HCT116 (cell line): ENCODE measurements around the gene KLK7. TPM values are rescaled to one million over a fixed set of nuclear protein-coding genes. Genes with fewer than 3 reads are reported as not detected.
A peak's percentile ranks its signal among the peaks of the same experiment; 100 is the strongest.

Source experiments
- ATAC-seq: fragments of 200-7000 bp; cut with Tn5 transposase; 2 replicates; pipeline ENCODE4 v1.9.1; 2020; ENCODE audit warnings: mild to moderate bottlenecking, moderate library complexity
- BruUV-seq: library from RNA; stranded (reverse); fragments of 400-500 nt; replicated peaks from 2 replicates; lab custom pipeline; 2021; lab: Mats Ljungman, UMichigan
- CTCF ChIA-PET: fragments of 300-600 bp; sonication (Branson Sonifier 250); formaldehyde crosslinking; loops from one replicate; lab custom pipeline; 2021; ENCODE audit warnings: antibody characterized with exemption; lab: Charles Lee
- POLR2A ChIA-PET: fragments of 300-600, 350-600 bp; sonication (Branson Sonifier 250); formaldehyde crosslinking; loops from one replicate; lab custom pipeline; 2021; ENCODE audit warnings: antibody characterized with exemption; lab: Charles Lee
- RAD21 ChIA-PET, 2 experiments: fragments of 300-600 bp; sonication (Branson Sonifier 250); formaldehyde crosslinking; loops; one replicate each; lab custom pipeline; 2023; ENCODE audit warnings: low total read pairs in 2 of 2; ENCODE audit not compliant: uncharacterized antibody in 2 of 2, unreplicated experiment in 2 of 2, low non-redundant PET in 1 of 2; lab: Charles Lee
- DNase-seq: peaks from one replicate; pipeline ENCODE4 v3.0.0-alpha.2; 2010; ENCODE audit warnings: low read depth, low spot score
- H2AFZ ChIP-seq: fragments of 200-600 bp; shearing (Covaris generic), sonication (generic); 2 replicates; pipeline ENCODE4 v1.6.1; 2017; ENCODE audit warnings: low read depth, mixed run types, mixed read lengths, antibody characterized with exemption, low read length; ENCODE audit not compliant: poor library complexity, severe bottlenecking
- H3K27ac ChIP-seq: 2 replicates; pipeline ENCODE4 v1.5.1; 2012; ENCODE audit warnings: low read depth, low read length
- H3K27me3 ChIP-seq: fragments of 200-600 bp; sonication (generic); 2 replicates; pipeline ENCODE4 v1.6.1; 2016; ENCODE audit warnings: mixed run types, low read length, mixed read lengths; ENCODE audit not compliant: insufficient read depth
- H3K36me3 ChIP-seq, 2 experiments: fragments of 200-500 bp in 1 of 2; fragments of 200-600 bp in 1 of 2; sonication (Bioruptor generic) in 1 of 2; sonication (generic) in 1 of 2; 2 replicates each; pipeline versions ENCODE4 v1.5.1 to v1.6.1; 2014 to 2016; ENCODE audit warnings: low read length in 2 of 2, inconsistent platforms in 1 of 2, mixed read lengths in 1 of 2, mixed run types in 1 of 2; ENCODE audit not compliant: insufficient read depth in 2 of 2, control insufficient read depth in 1 of 2
- H3K4me1 ChIP-seq, 2 experiments: fragments of 200-600 bp in 1 of 2; sonication (generic) in 1 of 2; 2 replicates each; pipeline versions ENCODE4 v1.5.1 to v1.6.1; 2012 to 2017; ENCODE audit warnings: low read length in 2 of 2, inconsistent platforms in 1 of 2, mild to moderate bottlenecking in 1 of 2, mixed read lengths in 1 of 2, mixed run types in 1 of 2, moderate library complexity in 1 of 2; ENCODE audit not compliant: insufficient read depth in 2 of 2, control insufficient read depth in 1 of 2
- H3K4me2 ChIP-seq: fragments of 200-600 bp; sonication (generic); 2 replicates; pipeline ENCODE4 v1.6.1; 2017; ENCODE audit warnings: mixed run types, low read length, mixed read lengths
- H3K4me3 ChIP-seq, 2 experiments: fragments of 200-600 bp in 1 of 2; sonication (generic) in 1 of 2; replicated peaks in 1 of 2; 2 replicates each; pipeline ENCODE4 v1.5.1; 2011 to 2016; ENCODE audit warnings: low read length in 2 of 2, control low read depth in 1 of 2, low read depth in 1 of 2, mild to moderate bottlenecking in 1 of 2, mixed read lengths in 1 of 2, mixed run types in 1 of 2
- H3K79me2 ChIP-seq: fragments of 200-600 bp; sonication (generic); 2 replicates; pipeline ENCODE4 v1.6.1; 2017; ENCODE audit warnings: mild to moderate bottlenecking, mixed run types, low read length, moderate library complexity, mixed read lengths; ENCODE audit not compliant: insufficient read depth
- H3K9ac ChIP-seq: fragments of 200-600 bp; sonication (generic); 2 replicates; pipeline ENCODE4 v1.6.1; 2016; ENCODE audit warnings: low read length, mixed read lengths
- H3K9me2 ChIP-seq: fragments of 200-600 bp; sonication (generic), shearing (Covaris generic); 2 replicates; pipeline ENCODE4 v1.6.1; 2017; ENCODE audit warnings: mixed run types, mild to moderate bottlenecking, moderate library complexity; ENCODE audit not compliant: insufficient read depth
- H3K9me3 ChIP-seq, 2 experiments: fragments of 200-500 bp in 1 of 2; fragments of 200-600 bp in 1 of 2; sonication (Bioruptor generic) in 1 of 2; sonication (generic) in 1 of 2; 2 replicates each; pipeline ENCODE4 v1.6.1; 2014 to 2017; ENCODE audit warnings: low read length in 2 of 2, mixed read lengths in 2 of 2, inconsistent platforms in 1 of 2, low read depth in 1 of 2, mild to moderate bottlenecking in 1 of 2, mixed run types in 1 of 2, moderate library complexity in 1 of 2; ENCODE audit not compliant: control insufficient read depth in 1 of 2, insufficient read depth in 1 of 2
- H4K20me1 ChIP-seq: fragments of 200-600 bp; sonication (generic), shearing (Covaris generic); 2 replicates; pipeline ENCODE4 v1.6.1; 2017; ENCODE audit warnings: mixed run types, mild to moderate bottlenecking, moderate library complexity; ENCODE audit not compliant: insufficient read depth
- CTCF ChIP-seq, 3 experiments: fragments of 200-600 bp in 1 of 3; sonication (generic) in 1 of 3; IDR thresholded peaks in 2 of 3; conservative IDR thresholded peaks in 1 of 3; 2 replicates each; pipeline ENCODE4 v1.5.1; 2012 to 2017; ENCODE audit warnings: low read depth in 2 of 3, low read length in 2 of 3, antibody characterized with exemption in 1 of 3, borderline replicate concordance in 1 of 3, control low read depth in 1 of 3, mild to moderate bottlenecking in 1 of 3, mixed read lengths in 1 of 3, mixed run types in 1 of 3, moderate library complexity in 1 of 3; ENCODE audit not compliant: insufficient read depth in 1 of 3
- EGR1 ChIP-seq: IDR thresholded peaks from 2 replicates; pipeline ENCODE4 v1.6.1; 2012; ENCODE audit warnings: low read depth
- ELF1 ChIP-seq: IDR thresholded peaks from 2 replicates; pipeline ENCODE4 v1.6.1; 2012; ENCODE audit warnings: low read depth, borderline replicate concordance
- FOSL1 ChIP-seq: IDR thresholded peaks from 2 replicates; pipeline ENCODE4 v1.6.1; 2012; ENCODE audit warnings: low read depth
- JUND ChIP-seq: IDR thresholded peaks from 2 replicates; pipeline ENCODE4 v1.6.1; 2012
- MAX ChIP-seq: IDR thresholded peaks from 2 replicates; pipeline ENCODE4 v1.6.1; 2012
- POLR2AphosphoS5 ChIP-seq: IDR thresholded peaks from 2 replicates; pipeline ENCODE4 v1.6.1; 2011; ENCODE audit warnings: mild to moderate bottlenecking, low read depth, low read length, moderate library complexity
- SP1 ChIP-seq: IDR thresholded peaks from 2 replicates; pipeline ENCODE4 v1.6.1; 2012; ENCODE audit warnings: low read depth
- SRF ChIP-seq: IDR thresholded peaks from 2 replicates; pipeline ENCODE4 v1.6.1; 2012; ENCODE audit warnings: low read depth
- TCF7L2 ChIP-seq: IDR thresholded peaks from 2 replicates; pipeline ENCODE4 v1.7.0; 2011; ENCODE audit warnings: borderline replicate concordance, inconsistent platforms; ENCODE audit not compliant: insufficient read depth, insufficient read length; ENCODE audit errors: extremely low read depth
- ZBTB33 ChIP-seq: IDR thresholded peaks from 2 replicates; pipeline ENCODE4 v1.6.1; 2011; ENCODE audit warnings: mild to moderate bottlenecking, low read length, moderate library complexity; ENCODE audit not compliant: insufficient replicate concordance; ENCODE audit errors: extremely low read depth
- ZFX ChIP-seq: fragments of 450-650 bp; IDR thresholded peaks from 2 replicates; pipeline ENCODE4 v1.6.1; 2017
- ZNF274 ChIP-seq: fragments of 200-500 bp; sonication (Bioruptor generic); IDR thresholded peaks from 2 replicates; pipeline ENCODE4 v1.6.1; 2014; ENCODE audit warnings: mild to moderate bottlenecking, low read depth, low read length, inconsistent platforms
- intact Hi-C: fragments of 100-400 bp; cut with micrococcal nuclease; formaldehyde crosslinking; loops from 2 replicates; pipeline ENCODE4 v1.10.0; 2022
- total RNA-seq: library from RNA; stranded (reverse); gene quantifications from one replicate; pipeline ENCODE4 v1.2.1, GENCODE V29; 2021; ENCODE audit not compliant: unreplicated experiment

The KLK7 gene
- total RNA-seq, 1 experiment from 2014 or later = 30.5 TPM

- ChIA-PET POLR2A (no interaction called here), CTCF (interaction anchor here (3.4 kb wide), 1 partner anchor 15 kb away, joined by 71 read pairs; the partner anchor contains the start of gene KLK10), RAD21 (no interaction called here)
- intact Hi-C loops = loop anchor here (5.0 kb wide), 1 partner anchor 36 kb away; the partner anchor contains the start of gene KLK6
- no peak for TF ChIP-seq ZNF274
- no peak for TF ChIP-seq SRF
- H3K9ac ChIP-seq = no peak overlapping the region
- no peaks in the 10 kb centered on the region for H3K27me3 ChIP-seq
- no peak for DNase-seq
- peaks cover 11% of the 10 kb centered on the region; the same call in 1 of the 2 replicates for H3K79me2 ChIP-seq
- BruUV-seq = no TSS peak
- H2AFZ ChIP-seq = no peak overlapping the region
- H3K9me2 ChIP-seq = no peaks in the 10 kb centered on the region
- H3K4me1 ChIP-seq = peaks cover 16 to 36% of the 10 kb centered on the region in 2 experiments
- peak overlapping the region; percentile 100 for H3K4me2 ChIP-seq
- H3K36me3 ChIP-seq = peaks cover 0 to 6% of the 10 kb centered on the region in 2 experiments; a peak in 1 of 4 replicates
- H3K4me3 ChIP-seq = no peak overlapping the region
- no peak overlapping the region; the same call in 1 of the 2 replicates for H3K27ac ChIP-seq
- no peaks in the 10 kb centered on the region for H4K20me1 ChIP-seq
- no peaks in the 10 kb centered on the region for H3K9me3 ChIP-seq
- no peak for ATAC-seq
Observed at GRCh38 chr19:51003316-51003715, 19.6 kb upstream of the KLK7 start.

- H3K4me3 ChIP-seq = peak overlapping the region; percentile 78 to 88
- DNase-seq = peak; percentile 99
- peak overlapping the region; percentile 77 for H3K27ac ChIP-seq
- peaks cover 0 to 6% of the 10 kb centered on the region in 2 experiments; a peak in 1 of 4 replicates for H3K36me3 ChIP-seq
- H2AFZ ChIP-seq = no peak overlapping the region
- TF ChIP-seq SP1 (peak; percentile 61), JUND (no peak), CTCF (IDR thresholded peaks at IDR 0.05 in 2 of 3, conservative IDR thresholded peaks at IDR 0.05 in 1 of 3; ENCODE audit: borderline replicate concordance in 1 of 3, insufficient read depth in 1 of 3, low read depth in 2 of 3, low read length in 2 of 3) (no peak), ZBTB33 (peak; percentile 54), TCF7L2 (no peak), FOSL1 (no peak), MAX (peak; percentile 65; the same call in 1 of the 2 replicates), ELF1 (no peak), ZFX (no peak), POLR2AphosphoS5 (peak; percentile 81), EGR1 (peak; percentile 72)
- ChIA-PET RAD21 (interaction anchor here in 1 of 2 experiments (1.1 to 2.1 kb wide), 2 partner anchors 14 to 67 kb away, joined by 4 to 14 read pairs; no protein-coding TSS in a partner anchor), POLR2A (interaction anchor here (0.7 to 2.6 kb wide), 7 partner anchors 9 to 63 kb away, joined by 3 to 49 read pairs (median 4); partner anchors contain the start of genes KLK10, KLK6 and KLK7), CTCF (interaction anchor here (0.7 to 3.4 kb wide), 9 partner anchors 15 to 333 kb away, joined by 3 to 71 read pairs (median 4); partner anchors contain the start of gene KLK10)
- H3K9ac ChIP-seq = peak overlapping the region; percentile 91
- no peaks in the 10 kb centered on the region for H3K27me3 ChIP-seq
- peaks cover 16 to 36% of the 10 kb centered on the region in 2 experiments for H3K4me1 ChIP-seq
- H3K4me2 ChIP-seq = peak overlapping the region; percentile 100
- no TSS peak for BruUV-seq
- no peaks in the 10 kb centered on the region for H3K9me2 ChIP-seq
- intact Hi-C loops = loop anchor here (5.0 kb wide), 1 partner anchor 35 kb away; the partner anchor contains the start of gene KLK6
- H3K9me3 ChIP-seq = no peaks in the 10 kb centered on the region
- peaks cover 11% of the 10 kb centered on the region; the same call in 1 of the 2 replicates for H3K79me2 ChIP-seq
- H4K20me1 ChIP-seq = no peaks in the 10 kb centered on the region
- peak; percentile 86 for ATAC-seq
Observed at GRCh38 chr19:51002542-51003311, 19.0 kb upstream of the KLK7 start.
